ENCODE measurements around the gene GABBR2.

The GABBR2 gene

DNA sequence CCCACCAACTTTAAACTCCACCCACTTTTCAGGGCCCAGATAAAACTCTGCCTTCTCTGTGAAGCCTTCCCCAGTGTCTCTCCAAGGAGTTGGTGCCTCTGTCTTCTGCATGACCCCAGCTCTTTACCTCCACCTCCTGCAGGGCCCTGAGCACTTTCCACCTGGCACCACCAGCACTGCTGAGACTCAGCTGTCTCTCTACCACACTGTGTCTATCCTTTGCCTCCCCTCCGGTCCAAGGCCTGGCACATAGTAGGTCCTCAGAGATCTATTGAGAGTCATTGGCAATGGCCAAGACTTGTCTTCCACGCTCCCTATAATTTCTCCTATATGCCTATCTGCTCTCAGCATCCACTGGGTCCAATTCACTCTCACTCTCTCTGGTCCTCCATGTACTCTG is 12.9 kb upstream of the GABBR2 start:
- DNase-seq (ENCODE audit: low read depth): no peak

- DNase-seq (ENCODE audit: low read depth): no peak
These were observed 11.7 kb upstream of the GABBR2 start for GRCh38 chr9:98720402-98720801.

DNA sequence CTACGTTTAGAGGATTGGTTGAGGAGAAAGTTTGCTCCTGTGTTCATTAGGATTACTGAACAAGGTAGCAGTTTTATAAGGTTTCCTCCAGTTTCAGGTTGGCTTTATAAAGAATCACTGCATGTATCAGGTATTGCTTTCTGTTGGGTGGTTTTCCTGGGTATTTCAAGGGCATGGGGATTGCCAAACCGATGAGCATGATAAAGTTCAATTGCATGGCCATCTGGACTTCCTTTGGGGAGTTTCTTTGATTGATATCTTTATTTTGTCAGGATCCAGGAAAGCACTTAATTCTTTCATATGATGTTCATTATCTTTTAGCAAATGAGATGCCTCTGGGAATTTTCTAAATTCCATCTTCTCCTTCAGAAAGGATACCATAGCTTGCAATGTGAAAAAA is 10.3 kb upstream of the GABBR2 start:
- no peak for DNase-seq (ENCODE audit: low read depth)

- DNase-seq (ENCODE audit: low read depth): no peak
These were observed 6.1 kb upstream of the GABBR2 start for GRCh38 chr9:98714833-98715232.

DNA sequence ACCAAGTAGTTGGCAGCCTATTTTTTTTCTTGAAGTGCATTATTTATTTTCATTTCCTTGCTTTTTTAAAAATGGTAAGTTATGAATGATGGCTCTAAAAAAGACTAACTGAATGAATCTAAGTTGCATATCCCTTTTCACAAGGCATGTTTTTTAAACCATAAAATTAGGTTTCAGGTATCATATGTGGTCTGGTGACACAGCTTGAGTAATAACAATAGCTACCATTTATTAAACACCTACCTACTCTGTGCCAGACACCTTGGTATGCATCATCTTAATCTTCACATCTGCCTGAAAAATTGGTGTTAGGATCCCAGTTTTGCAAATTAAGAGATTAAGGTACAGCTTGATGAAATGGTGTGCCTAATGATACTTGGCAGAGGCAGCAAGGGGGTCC is 4.3 kb upstream of the GABBR2 start:
- DNase-seq (ENCODE audit: low read depth): no peak

- no peak for DNase-seq (ENCODE audit: low read depth)
These were observed 1.5 kb upstream of the GABBR2 start for GRCh38 chr9:98709968-98710965.

- DNase-seq (ENCODE audit: low read depth): no peak
These were observed 417 bp downstream of the GABBR2 start for GRCh38 chr9:98708103-98708932.

DNA sequence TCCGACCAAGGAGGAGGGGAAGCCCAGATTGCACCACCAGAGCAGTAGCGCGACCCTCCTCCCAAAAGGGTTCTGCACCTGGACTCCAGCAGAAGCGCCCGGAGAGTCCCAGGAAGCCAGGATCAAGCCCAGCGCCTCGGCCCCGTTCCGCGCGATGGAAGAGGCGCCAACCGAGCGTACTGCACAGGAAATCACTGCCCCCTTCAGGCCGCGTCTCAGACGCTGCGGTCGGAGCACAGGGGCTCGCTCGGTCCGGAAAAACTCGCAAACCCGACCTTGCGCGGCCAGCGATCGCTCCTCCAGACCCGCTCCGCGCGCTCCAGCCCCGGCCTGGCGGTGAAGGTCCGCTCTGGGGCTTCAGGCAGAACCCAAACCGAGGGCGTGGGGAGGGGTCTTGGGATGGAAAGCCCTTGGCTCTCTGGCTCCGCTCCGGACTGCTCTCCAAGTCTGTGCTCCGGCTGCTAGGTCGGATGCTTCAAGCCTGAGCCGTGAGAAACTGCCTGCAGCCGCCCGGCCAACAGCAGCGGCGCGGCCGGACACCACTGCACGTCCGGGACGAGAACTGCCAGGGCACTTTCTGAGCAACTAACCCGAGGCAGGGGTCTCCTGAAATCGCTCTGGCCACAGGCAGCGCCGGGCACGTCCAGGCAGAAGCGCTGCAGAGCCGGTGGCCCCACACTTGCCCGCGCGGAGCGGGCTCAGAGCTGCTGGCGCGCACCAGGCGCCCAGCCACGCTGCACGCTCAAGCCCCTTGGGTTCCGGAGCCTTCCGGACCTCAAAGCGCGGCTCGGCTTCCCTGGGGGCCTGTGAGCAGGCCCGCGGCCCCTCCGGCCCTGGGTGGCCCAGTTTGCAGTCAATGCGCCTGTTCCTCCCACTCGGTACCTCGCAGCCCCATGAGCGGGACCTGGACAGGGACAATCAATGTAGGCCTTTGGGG is 1.3 kb downstream of the GABBR2 start:
- DNase-seq (ENCODE audit: low read depth): no peak

GRCh38 chr9:98706651-98707165 is 2.0 kb downstream of the GABBR2 start:
- DNase-seq (ENCODE audit: low read depth): no peak

GRCh38 chr9:98702835-98703380 is 5.8 kb downstream of the GABBR2 start:
- no peak for DNase-seq (ENCODE audit: low read depth)

DNA sequence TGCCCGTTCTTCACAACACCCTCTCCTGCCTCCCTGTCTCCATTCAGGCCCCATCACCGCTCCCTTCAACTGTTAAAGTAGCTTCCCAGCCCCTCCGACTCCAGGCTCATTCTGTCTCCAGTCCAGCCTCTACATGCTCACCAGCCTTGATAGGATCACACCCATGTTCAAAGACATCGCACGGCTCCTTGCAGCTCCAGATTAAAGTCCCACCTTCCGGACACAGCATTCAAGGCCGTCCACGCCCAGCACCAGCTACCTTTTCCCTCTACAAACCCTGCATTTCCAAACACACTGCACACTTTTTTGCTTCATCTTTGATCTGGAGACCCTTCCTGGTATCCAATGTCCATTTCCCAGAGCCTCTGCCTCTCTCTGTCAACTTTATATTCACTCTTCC is 6.4 kb downstream of the GABBR2 start:
- DNase-seq (ENCODE audit: low read depth): no peak

DNA sequence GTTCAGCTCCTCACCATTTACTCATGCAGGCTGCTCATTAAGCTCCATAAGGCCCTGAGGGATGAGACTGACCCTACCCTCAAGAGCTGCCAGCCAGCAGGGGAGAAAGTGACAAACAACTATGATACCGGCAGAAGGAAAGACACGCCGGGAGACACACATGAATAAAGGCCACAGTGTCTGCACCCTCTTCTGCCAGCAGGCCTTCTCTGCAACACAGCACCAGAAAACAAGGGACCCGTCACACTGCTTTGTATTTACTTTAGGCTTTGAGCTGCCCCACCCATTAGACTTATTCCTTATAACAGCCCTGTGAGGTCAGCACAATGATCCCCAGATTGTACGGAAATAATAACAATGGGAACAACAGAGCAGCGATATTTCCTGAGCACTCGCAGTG is 7.2 kb downstream of the GABBR2 start:
- DNase-seq (ENCODE audit: low read depth): no peak

- DNase-seq (ENCODE audit: low read depth): no peak
These were observed 7.9 kb downstream of the GABBR2 start for GRCh38 chr9:98700801-98701200.

DNA sequence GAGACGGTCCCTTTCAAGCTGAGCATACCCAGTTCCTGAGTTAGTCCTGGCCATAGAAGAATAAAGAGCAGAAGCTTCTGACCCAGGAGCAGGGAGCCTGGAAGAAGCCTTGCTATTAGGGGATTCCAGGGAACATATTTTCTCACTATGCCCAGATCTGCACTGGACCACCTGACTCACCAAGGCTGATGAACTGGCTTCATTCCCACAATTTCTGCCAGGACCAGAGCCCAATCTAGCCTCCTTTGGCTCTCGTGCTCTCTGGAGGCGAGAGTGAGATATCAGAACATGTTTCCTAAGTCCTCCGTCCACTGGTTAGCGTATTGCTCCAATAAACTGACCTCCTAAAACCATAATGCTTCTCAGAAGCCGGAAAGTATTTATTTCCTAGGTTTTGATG is 9.9 kb downstream of the GABBR2 start:
- DNase-seq (ENCODE audit: low read depth): no peak

- no peak for DNase-seq (ENCODE audit: low read depth)
These were observed 13.8 kb downstream of the GABBR2 start for GRCh38 chr9:98694943-98695342.

GRCh38 chr9:98692392-98692791 is 16.3 kb downstream of the GABBR2 start:
- no peak for DNase-seq (ENCODE audit: low read depth)

GRCh38 chr9:98691890-98692289 is 16.8 kb downstream of the GABBR2 start:
- DNase-seq (ENCODE audit: low read depth): no peak

DNA sequence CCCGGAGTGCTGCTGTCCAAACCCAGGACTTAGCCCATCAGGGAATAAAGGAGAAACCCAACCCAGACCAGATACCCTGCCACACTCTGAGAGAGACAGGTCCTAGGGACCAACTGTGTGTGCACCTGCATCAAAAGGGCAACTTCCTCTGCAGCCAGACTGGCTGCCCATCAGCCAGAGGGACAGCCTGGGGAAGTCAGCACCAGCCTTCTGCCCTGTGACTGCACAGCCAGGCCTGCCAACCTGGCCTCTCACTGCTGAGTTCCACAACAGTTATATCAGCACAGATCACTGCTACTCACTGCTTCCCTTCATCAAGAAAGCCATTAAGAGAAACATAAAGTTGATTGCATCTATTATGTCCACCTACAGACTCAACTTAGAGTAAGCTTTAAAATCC is 18.0 kb downstream of the GABBR2 start:
- no peak for DNase-seq (ENCODE audit: low read depth)

GRCh38 chr9:98688710-98689495 is 19.8 kb downstream of the GABBR2 start:
- DNase-seq (ENCODE audit: low read depth): no peak

GRCh38 chr9:98687911-98688310 is 20.8 kb downstream of the GABBR2 start:
- DNase-seq (ENCODE audit: low read depth): no peak

All from stimulated activated CD8-positive, alpha-beta memory T cell treated with anti-CD3 and anti-CD28 coated beads, Interleukin-12 subunit alpha, Interleukin-12 subunit beta, amount 100 ng/mL, for 1 hour (primary cell).